Thymus (tissue), 14 donors: ENCODE data around the gene SNRPE. TPM values are rescaled to one million over a fixed set of nuclear protein-coding genes. Genes with fewer than 3 reads are reported as not detected.

Source experiments
- DNase-seq, 9 donors: peaks; one replicate each; pipeline ENCODE4 v3.0.0-alpha.2; 2013; ENCODE audit warnings: low spot score in 9 of 9, low read depth in 6 of 9, missing footprints in 1 of 9
- H3K27ac ChIP-seq, 2 donors: one replicate each; pipeline ENCODE4 v1.5.1; 2013; ENCODE audit warnings: control low read depth in 1 of 2, low read depth in 1 of 2, low read length in 1 of 2, mild to moderate bottlenecking in 1 of 2, moderate library complexity in 1 of 2
- H3K27me3 ChIP-seq, 2 donors: one replicate each; pipeline ENCODE4 v1.5.1; 2013; ENCODE audit warnings: low read length in 1 of 2; ENCODE audit not compliant: control insufficient read depth in 2 of 2, insufficient read depth in 1 of 2
- H3K36me3 ChIP-seq, 2 donors: one replicate each; pipeline ENCODE4 v1.5.1; 2013; ENCODE audit warnings: low read length in 1 of 2, mild to moderate bottlenecking in 1 of 2, moderate library complexity in 1 of 2; ENCODE audit not compliant: control insufficient read depth in 2 of 2, insufficient read depth in 2 of 2
- H3K4me1 ChIP-seq, 2 donors: one replicate each; pipeline ENCODE4 v1.5.1; 2013; ENCODE audit warnings: low read length in 2 of 2; ENCODE audit not compliant: control insufficient read depth in 2 of 2, insufficient read depth in 2 of 2
- H3K4me3 ChIP-seq, 2 donors: one replicate each; pipeline ENCODE4 v1.5.1; 2013; ENCODE audit warnings: low read length in 2 of 2, control low read depth in 1 of 2, mild to moderate bottlenecking in 1 of 2
- H3K9me3 ChIP-seq, 2 donors: one replicate each; pipeline ENCODE4 v1.5.1; 2013; ENCODE audit warnings: low read length in 1 of 2, mild to moderate bottlenecking in 1 of 2; ENCODE audit not compliant: control insufficient read depth in 2 of 2, insufficient read depth in 1 of 2
- WGBS: extraction: QIAGEN DNeasy Blood & Tissue Kit; methylation state at CpG from one replicate; pipeline ENCODE4 v1.1.7; 2013; 5-methylcytosine and 5-hydroxymethylcytosine counted together
- long read RNA-seq, 10 donors: transcript quantifications; one replicate each; lab custom pipeline, GENCODE V29; 2026
- polyA plus RNA-seq: library from polyadenylated mRNA; stranded (reverse); fragments of 200-250 nt; gene quantifications from one replicate; pipeline ENCODE4 v1.2.3, GENCODE V29; 2013
- total RNA-seq: library from RNA; stranded (reverse); fragments of 120-200 nt; gene quantifications from one replicate; pipeline ENCODE4 v1.2.4, GENCODE V29; 2013
- donor health status: healthy.

SNRPE gene
- total RNA-seq (266 TPM), polyA plus RNA-seq (147 TPM)
- long read RNA-seq, donor 1, transcript SNRPE-202 (5 exons, 942 nt), result major isoform, 35 of 37 reads
- long read RNA-seq, donor 1, partial matches to known transcripts, result 0 of 37 reads
- long read RNA-seq, donor 1, other reads (novel, unspliced or antisense), result 0 of 37 reads
- long read RNA-seq, donor 2, transcript SNRPE-206 (4 exons, 967 nt), result minor isoform, 8 of 332 reads
- long read RNA-seq, donor 2, transcript SNRPE-201 (3 exons, 355 nt), result minor isoform, 8 of 332 reads
- long read RNA-seq, donor 2, transcript SNRPE-202 (5 exons, 942 nt), result major isoform, 266 of 332 reads
- long read RNA-seq, donor 2, partial matches to known transcripts, result 10 of 332 reads
- long read RNA-seq, donor 2, other reads (novel, unspliced or antisense), result 35 of 332 reads
- long read RNA-seq, donor 3, transcript SNRPE-205 (5 exons, 532 nt), result minor isoform, 12 of 572 reads
- long read RNA-seq, donor 3, transcript SNRPE-201 (3 exons, 355 nt), result minor isoform, 11 of 572 reads
- long read RNA-seq, donor 3, transcript SNRPE-206 (4 exons, 967 nt), result minor isoform, 14 of 572 reads
- long read RNA-seq, donor 3, transcript SNRPE-202 (5 exons, 942 nt), result major isoform, 497 of 572 reads
- long read RNA-seq, donor 3, partial matches to known transcripts, result 10 of 572 reads
- long read RNA-seq, donor 3, other reads (novel, unspliced or antisense), result 25 of 572 reads
- long read RNA-seq, donor 4, transcript SNRPE-202 (5 exons, 942 nt), result major isoform, 95 of 110 reads
- long read RNA-seq, donor 4, partial matches to known transcripts, result 6 of 110 reads
- long read RNA-seq, donor 4, other reads (novel, unspliced or antisense), result 0 of 110 reads
- long read RNA-seq, donor 5, transcript SNRPE-205 (5 exons, 532 nt), result minor isoform, 15 of 592 reads
- long read RNA-seq, donor 5, transcript SNRPE-201 (3 exons, 355 nt), result minor isoform, 8 of 592 reads
- long read RNA-seq, donor 5, transcript SNRPE-206 (4 exons, 967 nt), result minor isoform, 10 of 592 reads
- long read RNA-seq, donor 5, transcript SNRPE-202 (5 exons, 942 nt), result major isoform, 504 of 592 reads
- long read RNA-seq, donor 5, partial matches to known transcripts, result 9 of 592 reads
- long read RNA-seq, donor 5, other reads (novel, unspliced or antisense), result 43 of 592 reads
- long read RNA-seq, donor 6, transcript SNRPE-202 (5 exons, 942 nt), result major isoform, 146 of 166 reads
- long read RNA-seq, donor 6, partial matches to known transcripts, result 5 of 166 reads
- long read RNA-seq, donor 6, other reads (novel, unspliced or antisense), result 6 of 166 reads
- long read RNA-seq, donor 7, transcript SNRPE-201 (3 exons, 355 nt), result minor isoform, 5 of 322 reads
- long read RNA-seq, donor 7, transcript SNRPE-205 (5 exons, 532 nt), result minor isoform, 5 of 322 reads
- long read RNA-seq, donor 7, transcript SNRPE-206 (4 exons, 967 nt), result minor isoform, 7 of 322 reads
- long read RNA-seq, donor 7, transcript SNRPE-202 (5 exons, 942 nt), result major isoform, 261 of 322 reads
- long read RNA-seq, donor 7, partial matches to known transcripts, result 21 of 322 reads
- long read RNA-seq, donor 7, other reads (novel, unspliced or antisense), result 20 of 322 reads
- long read RNA-seq, donor 8, transcript SNRPE-202 (5 exons, 942 nt), result major isoform, 61 of 71 reads
- long read RNA-seq, donor 8, partial matches to known transcripts, result 0 of 71 reads
- long read RNA-seq, donor 8, other reads (novel, unspliced or antisense), result 7 of 71 reads
- long read RNA-seq, donor 9, transcript SNRPE-202 (5 exons, 942 nt), result major isoform, 170 of 205 reads
- long read RNA-seq, donor 9, partial matches to known transcripts, result 7 of 205 reads
- long read RNA-seq, donor 9, other reads (novel, unspliced or antisense), result 20 of 205 reads
- long read RNA-seq, donor 10, transcript SNRPE-202 (5 exons, 942 nt), result major isoform, 213 of 242 reads
- long read RNA-seq, donor 10, transcript SNRPE-206 (4 exons, 967 nt), result minor isoform, 5 of 242 reads
- long read RNA-seq, donor 10, partial matches to known transcripts, result 5 of 242 reads
- long read RNA-seq, donor 10, other reads (novel, unspliced or antisense), result 17 of 242 reads

DNA sequence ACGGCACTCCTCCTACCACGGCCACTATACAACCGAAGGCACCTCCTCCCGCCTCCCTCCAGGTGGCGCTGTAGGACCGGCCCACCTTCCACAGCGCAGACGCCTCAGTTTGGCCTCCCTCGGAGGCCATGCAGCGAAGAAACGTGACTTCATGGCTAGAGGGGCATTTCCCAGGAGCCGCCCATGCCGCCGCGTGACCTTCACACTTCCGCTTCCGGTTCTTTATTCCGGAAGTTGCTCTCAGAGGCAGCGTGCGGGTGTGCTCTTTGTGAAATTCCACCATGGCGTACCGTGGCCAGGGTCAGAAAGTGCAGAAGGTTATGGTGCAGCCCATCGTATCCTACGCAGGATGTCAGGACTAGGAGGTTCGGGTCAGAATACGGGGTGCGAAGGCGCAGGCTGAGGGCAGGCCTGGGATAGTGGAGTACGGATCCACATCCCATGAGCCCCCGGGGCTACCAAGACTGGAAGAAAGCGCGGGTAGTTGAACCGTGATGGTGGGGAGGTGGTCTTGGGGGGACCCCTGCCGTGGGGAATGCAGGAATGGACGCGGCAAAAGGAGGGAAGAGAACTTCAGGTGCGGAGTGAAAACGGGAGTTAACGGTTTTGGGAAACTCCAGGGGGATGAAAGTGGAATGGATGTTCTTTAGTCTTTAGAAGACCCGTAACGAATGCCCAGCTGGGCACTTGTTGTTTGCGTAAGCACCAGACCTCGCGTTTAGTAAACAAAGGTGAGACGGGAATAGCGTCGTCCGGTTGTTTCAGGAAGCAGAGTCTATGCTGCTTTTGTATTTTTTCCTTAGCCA, at the start of gene SNRPE:
SNRPE (plus strand) TSS at position 221 of the 806 bp plus-strand sequence; CDS start at position 282, 61 bp downstream.
- Histone ChIP-seq H3K9me3 (no peaks in the 10 kb centered on the region), H3K27me3 (no peaks in the 10 kb centered on the region), H3K4me1 (peaks cover 0 to 7% of the 10 kb centered on the region in 2 donors), H3K4me3 (peak within 1 kb of the TSS; percentile 83 to 97), H3K36me3 (peaks cover 20 to 31% of the 10 kb centered on the region in 2 donors), H3K27ac (peak within 1 kb of the TSS in 1 of 2 donors; percentile 40)
- peak; percentile 92 to 99 (median 96) for DNase-seq
- under 1% methylated on average over 48 of the region's 48 CpGs for WGBS

DNA sequence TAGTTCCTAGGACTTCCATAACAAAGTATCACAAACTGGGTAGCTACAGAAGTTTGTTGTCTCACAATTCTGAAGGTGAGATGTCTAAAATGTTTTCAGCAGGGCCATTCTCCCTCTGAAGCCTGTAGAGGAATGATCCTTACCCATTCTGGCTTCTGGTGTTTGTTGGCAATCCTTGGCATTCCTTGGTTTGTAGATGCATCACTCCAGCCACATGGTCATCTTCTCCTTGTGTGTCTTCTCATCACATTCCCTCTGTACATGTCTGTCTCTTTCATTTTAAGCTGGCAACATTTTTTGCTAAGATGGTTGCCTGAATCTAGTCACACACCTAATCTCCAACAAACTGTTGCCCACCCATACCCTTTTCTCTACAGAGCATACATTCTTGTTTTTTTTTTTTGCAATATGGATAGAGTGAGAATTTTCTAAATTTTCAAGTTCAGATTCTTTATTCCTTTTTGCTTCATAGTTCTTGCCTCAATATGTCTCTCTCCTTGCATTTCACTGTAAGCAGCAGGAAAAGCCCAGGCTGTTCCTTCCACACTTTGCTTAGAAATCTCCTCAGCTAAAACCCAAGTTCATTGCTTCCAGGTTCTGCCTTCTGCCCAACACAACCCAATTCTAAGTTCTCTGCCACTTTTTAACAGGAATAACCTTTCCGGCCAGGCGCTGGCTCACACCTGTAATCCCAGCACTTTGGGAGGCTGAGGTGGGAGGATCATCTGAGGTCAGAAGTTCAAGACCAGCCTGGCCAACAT, 47.6 kb upstream of the SNRPE start:
- Histone ChIP-seq H3K4me3 (no peak overlapping the region), H3K27me3 (no peaks in the 10 kb centered on the region), H3K9me3 (no peaks in the 10 kb centered on the region), H3K36me3 (peaks cover 25 to 66% of the 10 kb centered on the region in 2 donors), H3K27ac (no peak overlapping the region), H3K4me1 (no peaks in the 10 kb centered on the region)
- DNase-seq, result no peak
- WGBS, result 98% methylated on average over 2 of the region's 2 CpGs

DNA sequence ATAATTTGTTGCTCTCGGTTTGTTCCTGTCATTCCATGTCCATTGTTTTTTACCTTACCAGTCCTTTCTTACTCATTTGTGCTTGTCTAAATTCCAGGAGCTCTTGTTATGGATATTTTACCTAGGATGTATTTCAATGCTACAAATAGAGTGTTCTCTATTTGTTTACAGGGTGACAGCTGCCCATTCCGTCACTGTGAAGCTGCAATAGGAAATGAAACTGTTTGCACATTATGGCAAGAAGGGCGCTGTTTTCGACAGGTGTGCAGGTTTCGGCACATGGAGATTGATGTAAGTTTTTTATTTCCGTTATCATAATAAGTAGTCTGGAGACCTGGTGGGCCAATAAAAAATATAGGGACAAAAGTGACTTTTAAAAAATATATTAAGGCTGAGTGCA, 43.0 kb upstream of the SNRPE start:
- no peak overlapping the region for H3K4me3 ChIP-seq
- H3K27ac ChIP-seq, result no peak overlapping the region
- peaks cover 59 to 88% of the 10 kb centered on the region in 2 donors for H3K36me3 ChIP-seq
- no peak for DNase-seq
- H3K9me3 ChIP-seq, result no peaks in the 10 kb centered on the region
- 91% methylated on average over 6 of the region's 6 CpGs for WGBS
- H3K27me3 ChIP-seq, result no peaks in the 10 kb centered on the region
- no peaks in the 10 kb centered on the region for H3K4me1 ChIP-seq

DNA sequence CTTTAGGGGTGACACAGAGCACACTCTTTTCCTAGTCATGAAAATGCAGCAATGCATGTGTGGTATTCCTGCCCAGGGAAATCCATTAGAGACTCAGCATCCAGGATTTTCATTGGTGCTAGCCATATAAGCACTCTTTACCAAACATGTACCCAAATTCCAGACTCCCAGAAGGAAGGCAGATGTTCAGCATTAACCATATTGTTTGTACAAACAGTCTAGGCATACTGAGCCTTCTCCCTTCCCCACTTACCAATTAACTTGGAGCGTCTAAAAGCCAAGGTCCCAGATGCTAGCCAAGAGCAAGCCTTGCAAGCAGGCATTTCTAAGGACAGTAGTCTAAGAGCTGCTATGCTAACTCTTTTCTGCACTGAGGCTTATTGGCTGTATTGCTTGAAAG, 38.1 kb upstream of the SNRPE start:
- Histone ChIP-seq H3K4me3 (no peak overlapping the region), H3K4me1 (no peaks in the 10 kb centered on the region), H3K36me3 (peaks cover 45 to 78% of the 10 kb centered on the region in 2 donors), H3K27ac (no peak overlapping the region), H3K9me3 (no peaks in the 10 kb centered on the region), H3K27me3 (no peaks in the 10 kb centered on the region)
- 100% methylated on average over 1 of the region's 1 CpG for WGBS
- no peak for DNase-seq

DNA sequence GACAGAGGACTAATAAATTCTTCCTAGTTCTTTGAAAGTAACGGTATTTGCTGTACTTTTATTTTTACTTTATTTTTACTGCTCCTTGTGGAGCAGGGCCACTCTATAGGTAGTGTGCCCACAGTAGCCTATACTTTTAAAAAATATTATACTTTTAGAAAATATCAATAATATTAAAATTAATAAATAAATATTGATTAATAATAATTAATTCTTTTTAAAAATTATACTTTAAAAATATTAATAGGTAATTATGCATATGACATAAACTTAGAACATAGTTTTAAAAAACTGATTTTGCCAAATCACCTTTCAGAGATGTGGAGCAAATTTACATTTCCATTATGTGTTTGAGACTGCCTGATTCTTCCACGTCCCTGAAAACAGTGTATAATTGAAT, 35.2 kb upstream of the SNRPE start:
- no peak for DNase-seq
- peaks cover 34 to 80% of the 10 kb centered on the region in 2 donors for H3K36me3 ChIP-seq
- H3K27ac ChIP-seq, result no peak overlapping the region
- H3K27me3 ChIP-seq, result no peaks in the 10 kb centered on the region
- no peaks in the 10 kb centered on the region for H3K9me3 ChIP-seq
- no peak overlapping the region for H3K4me3 ChIP-seq
- no peaks in the 10 kb centered on the region for H3K4me1 ChIP-seq
- over 99% methylated on average over 2 of the region's 2 CpGs for WGBS

DNA sequence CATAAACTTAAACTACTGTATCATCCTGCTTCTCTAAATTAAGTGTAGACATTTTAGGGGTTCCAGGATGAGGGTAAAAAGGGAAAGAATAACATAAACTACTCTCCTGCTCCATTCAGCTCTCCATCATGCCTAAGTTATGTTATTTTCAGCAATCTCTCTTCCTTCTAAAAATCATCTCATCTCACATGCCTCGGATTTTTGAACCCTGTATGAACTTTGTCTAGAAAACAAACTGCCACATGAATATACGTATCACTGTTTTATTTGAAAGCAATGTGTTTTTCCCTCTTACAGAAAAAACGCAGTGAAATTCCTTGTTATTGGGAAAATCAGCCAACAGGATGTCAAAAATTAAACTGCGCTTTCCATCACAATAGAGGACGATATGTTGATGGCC, 33.4 kb upstream of the SNRPE start:
- DNase-seq, result no peak
- no peaks in the 10 kb centered on the region for H3K9me3 ChIP-seq
- H3K27me3 ChIP-seq, result no peaks in the 10 kb centered on the region
- no peaks in the 10 kb centered on the region for H3K4me1 ChIP-seq
- 98% methylated on average over 5 of the region's 5 CpGs for WGBS
- H3K4me3 ChIP-seq, result no peak overlapping the region
- no peak overlapping the region for H3K27ac ChIP-seq
- H3K36me3 ChIP-seq, result peaks cover 31 to 79% of the 10 kb centered on the region in 2 donors

DNA sequence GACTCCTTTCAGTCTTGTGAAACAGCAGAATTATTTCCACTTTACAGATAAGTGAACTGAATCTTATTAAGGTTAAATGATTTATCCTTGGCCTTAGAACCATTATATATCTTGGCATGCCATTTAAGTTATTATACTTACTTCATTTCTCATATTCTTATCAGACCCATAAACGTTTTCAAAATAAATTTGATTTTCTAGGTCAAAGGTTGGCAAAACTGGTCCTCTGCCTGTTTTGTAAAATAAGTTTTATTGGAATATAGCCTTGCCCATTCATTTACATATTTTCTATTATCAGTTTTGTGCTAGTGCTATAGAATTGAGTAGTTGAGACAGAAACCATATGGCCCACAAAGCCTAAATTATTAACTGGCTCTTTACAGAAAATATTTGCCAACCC, 32.9 kb upstream of the SNRPE start:
- H3K27me3 ChIP-seq, result no peaks in the 10 kb centered on the region
- peaks cover 27 to 77% of the 10 kb centered on the region in 2 donors for H3K36me3 ChIP-seq
- no peak overlapping the region for H3K27ac ChIP-seq
- no peak overlapping the region for H3K4me3 ChIP-seq
- no peaks in the 10 kb centered on the region for H3K9me3 ChIP-seq
- DNase-seq, result no peak
- 96% methylated on average over 1 of the region's 1 CpG for WGBS
- H3K4me1 ChIP-seq, result no peaks in the 10 kb centered on the region
